Mesenchymal stem cell (in vitro differentiated cells and primary cell): ENCODE measurements around the gene PHOSPHO1.

ENCODE experiments used
- DNase-seq: peaks from one replicate; pipeline ENCODE4 v3.0.0-alpha.2; 2013
- H2AFZ ChIP-seq: one replicate; pipeline ENCODE4 v1.6.1; 2013; ENCODE audit warnings: low read depth, mild to moderate bottlenecking, control low read depth, inconsistent platforms, low read length, moderate library complexity
- H2AK5ac ChIP-seq: 2 replicates; pipeline ENCODE4 v1.6.1; 2013; ENCODE audit warnings: low read length, moderate library complexity, mild to moderate bottlenecking, inconsistent platforms; ENCODE audit not compliant: severe bottlenecking
- H2BK120ac ChIP-seq: one replicate; pipeline ENCODE4 v1.6.1; 2013; ENCODE audit warnings: low read depth, mild to moderate bottlenecking, inconsistent platforms, low read length, moderate library complexity
- H2BK12ac ChIP-seq, 2 experiments: one replicate each; pipeline ENCODE4 v1.6.1; 2013; ENCODE audit warnings: inconsistent platforms in 2 of 2, low read length in 2 of 2, mild to moderate bottlenecking in 2 of 2, moderate library complexity in 2 of 2, control low read depth in 1 of 2
- H2BK15ac ChIP-seq: one replicate; pipeline ENCODE4 v1.6.1; 2013; ENCODE audit warnings: mild to moderate bottlenecking, low read depth, inconsistent platforms; ENCODE audit not compliant: poor library complexity, severe bottlenecking
- H2BK5ac ChIP-seq: 2 replicates; pipeline ENCODE4 v1.6.1; 2013; ENCODE audit warnings: low read depth, mild to moderate bottlenecking, low read length, control low read depth, inconsistent platforms; ENCODE audit not compliant: poor library complexity, severe bottlenecking
- H3K14ac ChIP-seq, 2 experiments: one replicate each; pipeline ENCODE4 v1.6.1; 2013; ENCODE audit warnings: inconsistent platforms in 2 of 2, low read length in 2 of 2, control low read depth in 1 of 2, mild to moderate bottlenecking in 1 of 2, moderate library complexity in 1 of 2
- H3K18ac ChIP-seq, 2 experiments: one replicate each; pipeline ENCODE4 v1.6.1; 2013; ENCODE audit warnings: inconsistent platforms in 2 of 2, low read length in 2 of 2, control low read depth in 1 of 2, low read depth in 1 of 2, mild to moderate bottlenecking in 1 of 2
- H3K23ac ChIP-seq, 2 experiments: one replicate each; pipeline ENCODE4 v1.6.1; 2013; ENCODE audit warnings: inconsistent platforms in 2 of 2, low read length in 2 of 2, mild to moderate bottlenecking in 2 of 2, moderate library complexity in 2 of 2, control low read depth in 1 of 2
- H3K27ac ChIP-seq: 2 replicates; pipeline ENCODE4 v1.5.1; 2013; ENCODE audit warnings: mild to moderate bottlenecking, moderate library complexity, low read length, control low read depth, inconsistent platforms; ENCODE audit not compliant: poor library complexity, severe bottlenecking
- H3K27me3 ChIP-seq, 2 experiments: 2 replicates each; pipeline versions ENCODE4 v1.6.1 to v1.7.0; 2013; ENCODE audit warnings: low read length in 2 of 2, mild to moderate bottlenecking in 2 of 2, moderate library complexity in 2 of 2, control low read depth in 1 of 2, inconsistent platforms in 1 of 2; ENCODE audit not compliant: control insufficient read depth in 1 of 2, insufficient read depth in 1 of 2
- H3K36me3 ChIP-seq, 2 experiments: 2 replicates each; pipeline versions ENCODE4 v1.6.1 to v1.7.0; 2013; ENCODE audit warnings: low read length in 2 of 2, control low read depth in 1 of 2, inconsistent platforms in 1 of 2, low read depth in 1 of 2, mild to moderate bottlenecking in 1 of 2; ENCODE audit not compliant: insufficient read depth in 2 of 2, control insufficient read depth in 1 of 2
- H3K4ac ChIP-seq, 2 experiments: one replicate each; pipeline ENCODE4 v1.6.1; 2013; ENCODE audit warnings: inconsistent platforms in 2 of 2, low read length in 2 of 2, mild to moderate bottlenecking in 2 of 2, moderate library complexity in 2 of 2, control low read depth in 1 of 2, low read depth in 1 of 2
- H3K4me1 ChIP-seq: 2 replicates; pipeline ENCODE4 v1.6.1; 2013; ENCODE audit warnings: low read depth, low read length, control low read depth; ENCODE audit not compliant: control insufficient read depth, insufficient read depth
- H3K4me2 ChIP-seq: 2 replicates; pipeline ENCODE4 v1.6.1; 2013; ENCODE audit warnings: low read length, mild to moderate bottlenecking, inconsistent platforms; ENCODE audit not compliant: poor library complexity, severe bottlenecking
- H3K4me3 ChIP-seq, 2 experiments: 2 replicates each; pipeline versions ENCODE4 v1.5.1 to v1.7.0; 2013; ENCODE audit warnings: low read length in 2 of 2, mild to moderate bottlenecking in 2 of 2, control low read depth in 1 of 2, low read depth in 1 of 2; ENCODE audit not compliant: insufficient read depth in 1 of 2
- H3K79me1 ChIP-seq: replicated peaks from 2 replicates; pipeline ENCODE4 v1.6.1; 2013; ENCODE audit warnings: mild to moderate bottlenecking, control low read depth, low read length, inconsistent platforms; ENCODE audit not compliant: poor library complexity, severe bottlenecking
- H3K9ac ChIP-seq: 2 replicates; pipeline ENCODE4 v1.7.0; 2013; ENCODE audit warnings: mild to moderate bottlenecking, low read length, moderate library complexity
- H3K9me3 ChIP-seq: 2 replicates; pipeline ENCODE4 v1.7.0; 2013; ENCODE audit warnings: mild to moderate bottlenecking, low read length; ENCODE audit not compliant: control insufficient read depth
- H4K8ac ChIP-seq: one replicate; pipeline ENCODE4 v1.6.1; 2013; ENCODE audit warnings: inconsistent platforms, mild to moderate bottlenecking, low read length, moderate library complexity
- H4K91ac ChIP-seq: one replicate; pipeline ENCODE4 v1.6.1; 2013; ENCODE audit warnings: mild to moderate bottlenecking, low read length, inconsistent platforms
- WGBS: methylation state at CpG from one replicate; pipeline ENCODE4 v1.1.7; 2013; ENCODE audit warnings: mixed read lengths; 5-methylcytosine and 5-hydroxymethylcytosine counted together

The PHOSPHO1 gene

GRCh38 chr17:49241040-49241439, 10.5 kb upstream of the PHOSPHO1 start:
- H3K9ac ChIP-seq, result no peak overlapping the region
- WGBS, result 91% methylated on average over 6 of the region's 8 CpGs
- H2BK15ac ChIP-seq, result no peak overlapping the region
- no peak overlapping the region for H3K18ac ChIP-seq
- H3K27ac ChIP-seq, result no peak overlapping the region
- H3K9me3 ChIP-seq, result no peaks in the 10 kb centered on the region
- no peak overlapping the region for H2AFZ ChIP-seq
- H3K4me3 ChIP-seq, result no peak overlapping the region
- no peak overlapping the region for H2BK12ac ChIP-seq
- H3K27me3 ChIP-seq, result peaks cover 5 to 33% of the 10 kb centered on the region in 2 experiments
- no peak overlapping the region for H3K4ac ChIP-seq
- H3K4me2 ChIP-seq, result no peak overlapping the region
- no peak overlapping the region for H2BK120ac ChIP-seq
- DNase-seq, result no peak
- H4K91ac ChIP-seq, result no peak overlapping the region
- H3K79me1 ChIP-seq, result no peaks in the 10 kb centered on the region
- H2BK5ac ChIP-seq, result no peak overlapping the region
- H3K4me1 ChIP-seq, result no peaks in the 10 kb centered on the region
- H3K14ac ChIP-seq, result no peak overlapping the region
- H3K36me3 ChIP-seq, result no peaks in the 10 kb centered on the region
- H2AK5ac ChIP-seq, result no peak overlapping the region
- no peak overlapping the region for H4K8ac ChIP-seq
- H3K23ac ChIP-seq, result no peak overlapping the region

- Histone ChIP-seq H2BK15ac (no peak overlapping the region), H3K9ac (no peak overlapping the region), H3K14ac (no peak overlapping the region), H3K4me2 (no peak overlapping the region), H3K79me1 (no peaks in the 10 kb centered on the region), H3K36me3 (no peaks in the 10 kb centered on the region), H2BK12ac (no peak overlapping the region), H2AFZ (no peak overlapping the region), H3K23ac (no peak overlapping the region), H3K18ac (no peak overlapping the region), H3K27me3 (peaks cover 10 to 37% of the 10 kb centered on the region in 2 experiments), H2BK5ac (no peak overlapping the region), H3K9me3 (no peaks in the 10 kb centered on the region), H4K91ac (no peak overlapping the region), H3K27ac (no peak overlapping the region), H2AK5ac (no peak overlapping the region), H3K4ac (no peak overlapping the region), H2BK120ac (no peak overlapping the region), H3K4me3 (no peak overlapping the region), H3K4me1 (no peaks in the 10 kb centered on the region), H4K8ac (no peak overlapping the region)
- no CpG with 5 or more reads among the region's 1 CpG for WGBS
- no peak for DNase-seq
Observed at GRCh38 chr17:49240619-49241018, 10.0 kb upstream of the PHOSPHO1 start.

- H3K23ac ChIP-seq, result no peak overlapping the region
- H2BK5ac ChIP-seq, result no peak overlapping the region
- no peak overlapping the region for H4K91ac ChIP-seq
- H2AFZ ChIP-seq, result no peak overlapping the region
- no peak overlapping the region for H4K8ac ChIP-seq
- no peaks in the 10 kb centered on the region for H3K79me1 ChIP-seq
- no peak overlapping the region for H3K27ac ChIP-seq
- H3K9ac ChIP-seq, result no peak overlapping the region
- no peak for DNase-seq
- no peak overlapping the region for H2BK120ac ChIP-seq
- H2BK12ac ChIP-seq, result no peak overlapping the region
- H3K4me3 ChIP-seq, result no peak overlapping the region
- H3K36me3 ChIP-seq, result no peaks in the 10 kb centered on the region
- WGBS, result 100% methylated on average over 1 of the region's 1 CpG
- H3K4me1 ChIP-seq, result no peaks in the 10 kb centered on the region
- H3K14ac ChIP-seq, result no peak overlapping the region
- H3K27me3 ChIP-seq, result peaks cover 11 to 38% of the 10 kb centered on the region in 2 experiments
- H3K4ac ChIP-seq, result no peak overlapping the region
- no peak overlapping the region for H2AK5ac ChIP-seq
- H3K4me2 ChIP-seq, result no peak overlapping the region
- H3K9me3 ChIP-seq, result no peaks in the 10 kb centered on the region
- H2BK15ac ChIP-seq, result no peak overlapping the region
- no peak overlapping the region for H3K18ac ChIP-seq
Observed at GRCh38 chr17:49239963-49240362, 9.4 kb upstream of the PHOSPHO1 start.

- Histone ChIP-seq H3K27me3 (peaks cover 11 to 40% of the 10 kb centered on the region in 2 experiments), H2AFZ (no peak overlapping the region), H3K27ac (no peak overlapping the region), H2BK15ac (no peak overlapping the region), H3K36me3 (no peaks in the 10 kb centered on the region), H2BK120ac (no peak overlapping the region), H3K4me3 (no peak overlapping the region), H3K18ac (no peak overlapping the region), H3K4me2 (no peak overlapping the region), H4K91ac (no peak overlapping the region), H3K4me1 (peaks cover 3% of the 10 kb centered on the region), H3K4ac (no peak overlapping the region), H2BK5ac (no peak overlapping the region), H2AK5ac (no peak overlapping the region), H3K79me1 (no peaks in the 10 kb centered on the region), H3K9me3 (no peaks in the 10 kb centered on the region), H4K8ac (no peak overlapping the region), H3K23ac (no peak overlapping the region), H3K9ac (no peak overlapping the region), H2BK12ac (no peak overlapping the region), H3K14ac (no peak overlapping the region)
- no peak for DNase-seq
- WGBS, result 91% methylated on average over 4 of the region's 4 CpGs
Observed at GRCh38 chr17:49235896-49236295, 5.3 kb upstream of the PHOSPHO1 start.
